ENCODE results near the gene SCFD2. TPM values are rescaled to one million over a fixed set of nuclear protein-coding genes. Genes with fewer than 3 reads are reported as not detected.

Gene SCFD2
- total RNA-seq, 1 experiment from 2014 or later = 12.4 TPM

GRCh38 chr4:53098681-53099121 is 267.2 kb downstream of the SCFD2 start:
- CTCF ChIA-PET = no interaction called here
- ATAC-seq (no peak), DNase-seq (ENCODE audit: low spot score) (no peak)
- H3K4me3 Mint-ChIP-seq = no peak overlapping the region
- POLR2A ChIA-PET = no interaction called here
- peaks cover 30% of the 10 kb centered on the region for H3K9me3 Mint-ChIP-seq
- H3K27ac Mint-ChIP-seq = no peak overlapping the region
- no peaks in the 10 kb centered on the region for H3K36me3 Mint-ChIP-seq
- no peak for TF ChIP-seq ZNF263 (CRISPR knock-in tag; IDR thresholded peaks at IDR 0.05; ENCODE audit: low read depth)
- H3K27me3 Mint-ChIP-seq (ENCODE audit: low read depth) = no peaks in the 10 kb centered on the region; the same call in 1 of the 2 replicates
- no peaks in the 10 kb centered on the region for H3K4me1 Mint-ChIP-seq

- H3K4me1 Mint-ChIP-seq = no peaks in the 10 kb centered on the region
- ChIA-PET CTCF (no interaction called here), POLR2A (no interaction called here)
Measured at GRCh38 chr4:53094040-53094439, 271.8 kb downstream of the SCFD2 start.

GRCh38 chr4:53089936-53090729 is 275.7 kb downstream of the SCFD2 start:
- no peak overlapping the region for H3K27ac Mint-ChIP-seq
- CTCF ChIA-PET = no interaction called here
- no peaks in the 10 kb centered on the region for H3K4me1 Mint-ChIP-seq
- H3K9me3 Mint-ChIP-seq = peaks cover 30% of the 10 kb centered on the region
- DNase-seq (ENCODE audit: low spot score) (no peak), ATAC-seq (no peak)
- POLR2A ChIA-PET = no interaction called here
- no peak overlapping the region for H3K4me3 Mint-ChIP-seq
- no peaks in the 10 kb centered on the region; the same call in 1 of the 2 replicates for H3K27me3 Mint-ChIP-seq (ENCODE audit: low read depth)
- peaks cover 6% of the 10 kb centered on the region for H3K36me3 Mint-ChIP-seq
- TF ChIP-seq ZNF425 (CRISPR knock-in tag; conservative IDR thresholded peaks at IDR 0.05) (no peak), ZNF232 (CRISPR knock-in tag; IDR thresholded peaks at IDR 0.05) (no peak), ELF4 (CRISPR knock-in tag; IDR thresholded peaks at IDR 0.05; ENCODE audit: low read depth) (no peak), PRDM15 (CRISPR knock-in tag; IDR thresholded peaks at IDR 0.05) (no peak), STAT6 (CRISPR knock-in tag; conservative IDR thresholded peaks at IDR 0.05; ENCODE audit: low read depth) (no peak), GTF2I (CRISPR knock-in tag; conservative IDR thresholded peaks at IDR 0.05) (no peak), FOXP1 (CRISPR knock-in tag; IDR thresholded peaks at IDR 0.05; ENCODE audit: borderline replicate concordance) (no peak)
- TF ChIP-seq, protein P1, sequence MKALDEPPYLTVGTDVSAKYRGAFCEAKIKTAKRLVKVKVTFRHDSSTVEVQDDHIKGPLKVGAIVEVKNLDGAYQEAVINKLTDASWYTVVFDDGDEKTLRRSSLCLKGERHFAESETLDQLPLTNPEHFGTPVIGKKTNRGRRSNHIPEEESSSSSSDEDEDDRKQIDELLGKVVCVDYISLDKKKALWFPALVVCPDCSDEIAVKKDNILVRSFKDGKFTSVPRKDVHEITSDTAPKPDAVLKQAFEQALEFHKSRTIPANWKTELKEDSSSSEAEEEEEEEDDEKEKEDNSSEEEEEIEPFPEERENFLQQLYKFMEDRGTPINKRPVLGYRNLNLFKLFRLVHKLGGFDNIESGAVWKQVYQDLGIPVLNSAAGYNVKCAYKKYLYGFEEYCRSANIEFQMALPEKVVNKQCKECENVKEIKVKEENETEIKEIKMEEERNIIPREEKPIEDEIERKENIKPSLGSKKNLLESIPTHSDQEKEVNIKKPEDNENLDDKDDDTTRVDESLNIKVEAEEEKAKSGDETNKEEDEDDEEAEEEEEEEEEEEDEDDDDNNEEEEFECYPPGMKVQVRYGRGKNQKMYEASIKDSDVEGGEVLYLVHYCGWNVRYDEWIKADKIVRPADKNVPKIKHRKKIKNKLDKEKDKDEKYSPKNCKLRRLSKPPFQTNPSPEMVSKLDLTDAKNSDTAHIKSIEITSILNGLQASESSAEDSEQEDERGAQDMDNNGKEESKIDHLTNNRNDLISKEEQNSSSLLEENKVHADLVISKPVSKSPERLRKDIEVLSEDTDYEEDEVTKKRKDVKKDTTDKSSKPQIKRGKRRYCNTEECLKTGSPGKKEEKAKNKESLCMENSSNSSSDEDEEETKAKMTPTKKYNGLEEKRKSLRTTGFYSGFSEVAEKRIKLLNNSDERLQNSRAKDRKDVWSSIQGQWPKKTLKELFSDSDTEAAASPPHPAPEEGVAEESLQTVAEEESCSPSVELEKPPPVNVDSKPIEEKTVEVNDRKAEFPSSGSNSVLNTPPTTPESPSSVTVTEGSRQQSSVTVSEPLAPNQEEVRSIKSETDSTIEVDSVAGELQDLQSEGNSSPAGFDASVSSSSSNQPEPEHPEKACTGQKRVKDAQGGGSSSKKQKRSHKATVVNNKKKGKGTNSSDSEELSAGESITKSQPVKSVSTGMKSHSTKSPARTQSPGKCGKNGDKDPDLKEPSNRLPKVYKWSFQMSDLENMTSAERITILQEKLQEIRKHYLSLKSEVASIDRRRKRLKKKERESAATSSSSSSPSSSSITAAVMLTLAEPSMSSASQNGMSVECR (CRISPR knock-in tag; IDR thresholded peaks at IDR 0.05; ENCODE audit: borderline replicate concordance) = no peak
- TF ChIP-seq, protein P2, sequence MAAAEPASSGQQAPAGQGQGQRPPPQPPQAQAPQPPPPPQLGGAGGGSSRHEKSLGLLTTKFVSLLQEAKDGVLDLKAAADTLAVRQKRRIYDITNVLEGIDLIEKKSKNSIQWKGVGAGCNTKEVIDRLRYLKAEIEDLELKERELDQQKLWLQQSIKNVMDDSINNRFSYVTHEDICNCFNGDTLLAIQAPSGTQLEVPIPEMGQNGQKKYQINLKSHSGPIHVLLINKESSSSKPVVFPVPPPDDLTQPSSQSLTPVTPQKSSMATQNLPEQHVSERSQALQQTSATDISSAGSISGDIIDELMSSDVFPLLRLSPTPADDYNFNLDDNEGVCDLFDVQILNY (CRISPR knock-in tag; IDR thresholded peaks at IDR 0.05) = no peak
- TF ChIP-seq, protein P3, sequence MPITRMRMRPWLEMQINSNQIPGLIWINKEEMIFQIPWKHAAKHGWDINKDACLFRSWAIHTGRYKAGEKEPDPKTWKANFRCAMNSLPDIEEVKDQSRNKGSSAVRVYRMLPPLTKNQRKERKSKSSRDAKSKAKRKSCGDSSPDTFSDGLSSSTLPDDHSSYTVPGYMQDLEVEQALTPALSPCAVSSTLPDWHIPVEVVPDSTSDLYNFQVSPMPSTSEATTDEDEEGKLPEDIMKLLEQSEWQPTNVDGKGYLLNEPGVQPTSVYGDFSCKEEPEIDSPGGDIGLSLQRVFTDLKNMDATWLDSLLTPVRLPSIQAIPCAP (CRISPR knock-in tag; IDR thresholded peaks at IDR 0.05) = no peak

More at GRCh38 chr4:53094040-53094439, 271.8 kb downstream of the SCFD2 start:
- H3K27ac Mint-ChIP-seq = no peak overlapping the region
- TF ChIP-seq MXD4 (CRISPR knock-in tag; IDR thresholded peaks at IDR 0.05; ENCODE audit: borderline replicate concordance) (no peak), OVOL2 (CRISPR knock-in tag; IDR thresholded peaks at IDR 0.05; ENCODE audit: borderline replicate concordance) (no peak)
- TF ChIP-seq, protein P4, sequence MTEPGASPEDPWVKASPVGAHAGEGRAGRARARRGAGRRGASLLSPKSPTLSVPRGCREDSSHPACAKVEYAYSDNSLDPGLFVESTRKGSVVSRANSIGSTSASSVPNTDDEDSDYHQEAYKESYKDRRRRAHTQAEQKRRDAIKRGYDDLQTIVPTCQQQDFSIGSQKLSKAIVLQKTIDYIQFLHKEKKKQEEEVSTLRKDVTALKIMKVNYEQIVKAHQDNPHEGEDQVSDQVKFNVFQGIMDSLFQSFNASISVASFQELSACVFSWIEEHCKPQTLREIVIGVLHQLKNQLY (CRISPR knock-in tag; IDR thresholded peaks at IDR 0.05) = no peak
- no peak overlapping the region for H3K4me3 Mint-ChIP-seq
- peaks cover 24% of the 10 kb centered on the region for H3K9me3 Mint-ChIP-seq
- DNase-seq (ENCODE audit: low spot score) (no peak), ATAC-seq (no peak)
- no peaks in the 10 kb centered on the region; the same call in 1 of the 2 replicates for H3K27me3 Mint-ChIP-seq (ENCODE audit: low read depth)
- H3K36me3 Mint-ChIP-seq = no peaks in the 10 kb centered on the region

Data from WTC11 (cell line).